CD14-positive monocyte (primary cell): ENCODE measurements around the gene IPO4. TPM values are rescaled to one million over a fixed set of nuclear protein-coding genes. Genes with fewer than 3 reads are reported as not detected.

Source experiments
- DNase-seq, 3 donors: peaks; one replicate each; pipeline ENCODE4 v3.0.0-alpha.2; 2011 to 2022
- H2AFZ ChIP-seq: 2 replicates; pipeline ENCODE4 v1.6.0; 2012; ENCODE audit warnings: mild to moderate bottlenecking, low read depth, low read length, inconsistent platforms; ENCODE audit not compliant: insufficient read depth, poor library complexity, severe bottlenecking
- H3K27ac ChIP-seq, 2 donors: 1 replicate in 1 of 2; 2 replicates in 1 of 2; pipeline ENCODE4 v1.5.1; 2012 to 2013; ENCODE audit warnings: low read length in 2 of 2, control low read depth in 1 of 2, inconsistent platforms in 1 of 2, low read depth in 1 of 2, mild to moderate bottlenecking in 1 of 2
- H3K27me3 ChIP-seq, 2 donors: one replicate each; pipeline versions ENCODE4 v1.6.0 to v1.6.1; 2011 to 2013; ENCODE audit warnings: low read length in 2 of 2; ENCODE audit not compliant: control insufficient read depth in 2 of 2, insufficient read depth in 2 of 2
- H3K36me3 ChIP-seq, 2 donors: replicated peaks in 1 of 2; 1 replicate in 1 of 2; 2 replicates in 1 of 2; pipeline versions ENCODE4 v1.5.1 to v1.6.1; 2012 to 2013; ENCODE audit warnings: low read length in 2 of 2, control low read depth in 1 of 2, inconsistent platforms in 1 of 2, mild to moderate bottlenecking in 1 of 2; ENCODE audit not compliant: insufficient read depth in 2 of 2, control insufficient read depth in 1 of 2
- H3K4me1 ChIP-seq, 2 donors: 1 replicate in 1 of 2; 2 replicates in 1 of 2; pipeline versions ENCODE4 v1.5.1 to v1.6.1; 2012 to 2013; ENCODE audit warnings: low read length in 2 of 2, control low read depth in 1 of 2, inconsistent platforms in 1 of 2, mild to moderate bottlenecking in 1 of 2, moderate library complexity in 1 of 2; ENCODE audit not compliant: insufficient read depth in 2 of 2, control insufficient read depth in 1 of 2
- H3K4me2 ChIP-seq: replicated peaks from 2 replicates; pipeline ENCODE3; 2012; ENCODE audit warnings: low read length, moderate library complexity, mild to moderate bottlenecking; ENCODE audit not compliant: poor library complexity, severe bottlenecking; ENCODE audit errors: extremely low read depth
- H3K4me3 ChIP-seq, 3 experiments: fragments of 200-600 bp in 1 of 3; sonication (generic) in 1 of 3; replicated peaks in 1 of 3; 1 replicate in 2 of 3; 2 replicates in 1 of 3; pipeline ENCODE4 v1.5.1; 2011 to 2013; ENCODE audit warnings: low read length in 3 of 3, mild to moderate bottlenecking in 3 of 3, control low read depth in 2 of 3, low read depth in 2 of 3, inconsistent platforms in 1 of 3, moderate library complexity in 1 of 3
- H3K79me2 ChIP-seq: 2 replicates; pipeline ENCODE4 v1.6.0; 2012; ENCODE audit warnings: mild to moderate bottlenecking, control low read depth, inconsistent platforms, low read length, moderate library complexity; ENCODE audit not compliant: insufficient read depth
- H3K9ac ChIP-seq: 2 replicates; pipeline ENCODE4 v1.6.0; 2017; ENCODE audit warnings: low read length, mild to moderate bottlenecking; ENCODE audit not compliant: insufficient read depth, poor library complexity, severe bottlenecking
- H3K9me3 ChIP-seq, 2 donors: replicated peaks in 1 of 2; 1 replicate in 1 of 2; 2 replicates in 1 of 2; pipeline versions ENCODE4 v1.5.1 to v1.6.1; 2012 to 2013; ENCODE audit warnings: low read length in 2 of 2, control low read depth in 1 of 2; ENCODE audit not compliant: control insufficient read depth in 1 of 2, insufficient read depth in 1 of 2
- H4K20me1 ChIP-seq: 2 replicates; pipeline ENCODE4 v1.6.0; 2012; ENCODE audit warnings: mild to moderate bottlenecking, low read length, control low read depth, moderate library complexity; ENCODE audit not compliant: insufficient read depth
- H3K27ac Mint-ChIP-seq, 7 donors: one replicate each; pipeline ENCODE4 v1.8.0; 2020; ENCODE audit warnings: mild to moderate bottlenecking in 7 of 7, mixed read lengths in 7 of 7, moderate library complexity in 6 of 7, inconsistent platforms in 2 of 7
- H3K27me3 Mint-ChIP-seq, 3 donors: one replicate each; pipeline ENCODE4 v1.8.0; 2021 to 2022; ENCODE audit warnings: low read depth in 3 of 3, mild to moderate bottlenecking in 3 of 3, mixed read lengths in 3 of 3, moderate library complexity in 3 of 3, inconsistent platforms in 1 of 3
- H3K36me3 Mint-ChIP-seq, 2 donors: one replicate each; pipeline ENCODE4 v1.8.0; 2020; ENCODE audit warnings: mixed read lengths in 2 of 2, inconsistent platforms in 1 of 2, mild to moderate bottlenecking in 1 of 2
- H3K4me1 Mint-ChIP-seq: one replicate; pipeline ENCODE4 v1.8.0; 2020; ENCODE audit warnings: mild to moderate bottlenecking, mixed read lengths
- H3K4me3 Mint-ChIP-seq, 2 donors: one replicate each; pipeline ENCODE4 v1.8.0; 2020; ENCODE audit warnings: mild to moderate bottlenecking in 2 of 2, mixed read lengths in 2 of 2, moderate library complexity in 1 of 2
- H3K9me3 Mint-ChIP-seq, 7 donors: one replicate each; pipeline ENCODE4 v1.8.0; 2020 to 2022; ENCODE audit warnings: mixed read lengths in 7 of 7, mild to moderate bottlenecking in 6 of 7, moderate library complexity in 6 of 7, inconsistent platforms in 2 of 7
- WGBS: methylation state at CpG from one replicate; pipeline ENCODE4 v1.1.5; 2013; ENCODE audit warnings: missing lambda C conversion rate; ENCODE audit not compliant: insufficient coverage; 5-methylcytosine and 5-hydroxymethylcytosine counted together
- intact Hi-C, 2 donors: fragments of 100-400 bp; cut with micrococcal nuclease; formaldehyde crosslinking; loops; one replicate each; pipeline versions ENCODE4 v1.15.0 to v1.15.1; 2023
- polyA plus RNA-seq, 3 donors: library from polyadenylated mRNA; depleted of rRNA in 1 of 3; unstranded in 2 of 3; stranded (reverse) in 1 of 3; fragments of 300-500 nt in 2 of 3; fragments of >200 nt in 1 of 3; fragmentation: Illumina TruSeq in 2 of 3; gene quantifications; 1 replicate in 2 of 3; 2 replicates in 1 of 3; pipeline ENCODE4 v1.2.3, GENCODE V29; 2012 to 2021
- TF ChIP-seq, protein P1 (sequence below): fragments of 200-600 bp; IDR thresholded peaks from one replicate; pipeline ENCODE4 v1.8.0; 2022; ENCODE audit warnings: antibody characterized with exemption, mild to moderate bottlenecking

Gene IPO4
- polyA plus RNA-seq, 3 donors, result 4.1 to 14.2 (median 4.3) TPM

DNA sequence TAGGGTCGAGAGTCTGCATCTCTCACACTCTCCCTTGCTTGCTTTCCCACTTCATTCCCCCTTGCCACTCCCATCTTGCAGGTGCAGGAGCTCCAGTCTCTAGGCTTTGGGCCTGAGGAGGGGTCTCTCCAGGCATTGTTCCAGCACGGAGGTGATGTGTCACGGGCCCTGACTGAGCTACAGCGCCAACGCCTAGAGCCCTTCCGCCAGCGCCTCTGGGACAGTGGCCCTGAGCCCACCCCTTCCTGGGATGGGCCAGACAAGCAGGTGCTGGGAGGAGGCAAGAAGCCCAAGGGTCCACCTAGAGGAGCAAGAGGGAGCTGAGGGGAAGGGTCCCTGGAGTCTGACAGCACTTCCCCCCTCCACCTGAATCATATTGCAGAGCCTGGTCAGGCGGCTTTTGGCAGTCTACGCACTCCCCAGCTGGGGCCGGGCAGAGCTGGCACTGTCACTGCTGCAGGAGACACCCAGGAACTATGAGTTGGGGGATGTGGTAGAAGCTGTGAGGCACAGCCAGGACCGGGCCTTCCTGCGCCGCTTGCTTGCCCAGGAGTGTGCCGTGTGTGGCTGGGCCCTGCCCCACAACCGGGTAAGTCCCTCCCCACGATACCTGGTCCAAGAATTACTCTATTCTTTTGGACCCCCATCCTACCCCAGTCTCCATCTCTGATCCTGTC lies 37.1 kb downstream of the IPO4 start:
- DNase-seq, result no peak
- H3K4me2 ChIP-seq, result no peak overlapping the region
- WGBS, result 97% methylated on average over 6 of the region's 16 CpGs
- peaks cover 12 to 19% of the 10 kb centered on the region in 2 donors for H3K4me1 ChIP-seq
- H3K9me3 Mint-ChIP-seq, result no peaks in the 10 kb centered on the region
- intact Hi-C loops, result no loop called here
- H3K9me3 ChIP-seq, result no peaks in the 10 kb centered on the region
- H2AFZ ChIP-seq, result no peak overlapping the region
- H3K27me3 ChIP-seq, result no peaks in the 10 kb centered on the region
- no peak overlapping the region for H3K4me3 Mint-ChIP-seq
- H3K27ac Mint-ChIP-seq, result peak overlapping the region in 2 of 7 donors; percentile 50 to 57
- peaks cover 0 to 2% (median 0%) of the 10 kb centered on the region in 3 donors for H3K27me3 Mint-ChIP-seq
- peaks cover 45% of the 10 kb centered on the region for H4K20me1 ChIP-seq
- H3K79me2 ChIP-seq, result peaks cover 49% of the 10 kb centered on the region
- H3K27ac ChIP-seq, result no peak overlapping the region
- H3K4me1 Mint-ChIP-seq, result peaks cover 26% of the 10 kb centered on the region
- TF ChIP-seq, protein P1, sequence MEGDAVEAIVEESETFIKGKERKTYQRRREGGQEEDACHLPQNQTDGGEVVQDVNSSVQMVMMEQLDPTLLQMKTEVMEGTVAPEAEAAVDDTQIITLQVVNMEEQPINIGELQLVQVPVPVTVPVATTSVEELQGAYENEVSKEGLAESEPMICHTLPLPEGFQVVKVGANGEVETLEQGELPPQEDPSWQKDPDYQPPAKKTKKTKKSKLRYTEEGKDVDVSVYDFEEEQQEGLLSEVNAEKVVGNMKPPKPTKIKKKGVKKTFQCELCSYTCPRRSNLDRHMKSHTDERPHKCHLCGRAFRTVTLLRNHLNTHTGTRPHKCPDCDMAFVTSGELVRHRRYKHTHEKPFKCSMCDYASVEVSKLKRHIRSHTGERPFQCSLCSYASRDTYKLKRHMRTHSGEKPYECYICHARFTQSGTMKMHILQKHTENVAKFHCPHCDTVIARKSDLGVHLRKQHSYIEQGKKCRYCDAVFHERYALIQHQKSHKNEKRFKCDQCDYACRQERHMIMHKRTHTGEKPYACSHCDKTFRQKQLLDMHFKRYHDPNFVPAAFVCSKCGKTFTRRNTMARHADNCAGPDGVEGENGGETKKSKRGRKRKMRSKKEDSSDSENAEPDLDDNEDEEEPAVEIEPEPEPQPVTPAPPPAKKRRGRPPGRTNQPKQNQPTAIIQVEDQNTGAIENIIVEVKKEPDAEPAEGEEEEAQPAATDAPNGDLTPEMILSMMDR, result no peak
- peaks cover 65 to 73% of the 10 kb centered on the region in 2 donors for H3K36me3 ChIP-seq
- H3K9ac ChIP-seq, result no peak overlapping the region
- H3K36me3 Mint-ChIP-seq, result peaks cover 60 to 77% of the 10 kb centered on the region in 2 donors
- no peak overlapping the region for H3K4me3 ChIP-seq

DNA sequence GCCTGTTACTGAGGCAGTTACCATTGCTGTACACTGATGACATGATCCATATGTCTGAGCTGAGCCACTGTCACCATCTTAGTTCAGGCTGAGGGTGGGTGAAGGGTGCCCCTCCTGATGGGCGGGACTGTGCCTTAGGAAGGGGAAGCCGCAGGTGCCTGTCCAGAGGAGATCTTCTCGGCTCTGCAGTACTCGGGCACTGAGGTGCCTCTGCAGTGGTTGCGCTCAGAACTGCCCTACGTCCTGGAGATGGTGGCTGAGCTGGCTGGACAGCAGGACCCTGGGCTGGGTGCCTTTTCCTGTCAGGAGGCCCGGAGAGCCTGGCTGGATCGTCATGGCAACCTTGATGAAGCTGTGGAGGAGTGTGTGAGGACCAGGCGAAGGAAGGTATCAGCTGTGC lies 37.6 kb downstream of the IPO4 start:
- peaks cover 49% of the 10 kb centered on the region for H4K20me1 ChIP-seq
- peaks cover 61 to 68% of the 10 kb centered on the region in 2 donors for H3K36me3 ChIP-seq
- H3K4me1 ChIP-seq, result peaks cover 14 to 22% of the 10 kb centered on the region in 2 donors
- H3K4me2 ChIP-seq, result no peak overlapping the region
- no peak overlapping the region for H3K27ac ChIP-seq
- no peak overlapping the region for H3K9ac ChIP-seq
- no peaks in the 10 kb centered on the region for H3K27me3 ChIP-seq
- whole genome bisulfite sequencing, result 94% methylated on average over 8 of the region's 9 CpGs
- no peak overlapping the region for H3K4me3 ChIP-seq
- peaks cover 59 to 73% of the 10 kb centered on the region in 2 donors for H3K36me3 Mint-ChIP-seq
- DNase-seq, result peak in 1 of 3 donors; percentile 2
- TF ChIP-seq, protein P1, result no peak
- H3K4me1 Mint-ChIP-seq, result peaks cover 26% of the 10 kb centered on the region
- no peaks in the 10 kb centered on the region for H3K9me3 Mint-ChIP-seq
- H2AFZ ChIP-seq, result no peak overlapping the region
- no peak overlapping the region for H3K4me3 Mint-ChIP-seq
- peaks cover 0 to 2% (median 0%) of the 10 kb centered on the region in 3 donors for H3K27me3 Mint-ChIP-seq
- peak overlapping the region in 1 of 7 donors; percentile 50 for H3K27ac Mint-ChIP-seq
- intact Hi-C loops, result no loop called here
- H3K9me3 ChIP-seq, result no peaks in the 10 kb centered on the region
- H3K79me2 ChIP-seq, result peaks cover 53% of the 10 kb centered on the region
